Measurements from ENCODE around the gene CD2AP.
"Not testable (repeated sequence)": the region's sequence is repeated elsewhere in the genome, so short reads cannot be mapped to it uniquely, and the experiment has no call there.

The CD2AP gene

DNA sequence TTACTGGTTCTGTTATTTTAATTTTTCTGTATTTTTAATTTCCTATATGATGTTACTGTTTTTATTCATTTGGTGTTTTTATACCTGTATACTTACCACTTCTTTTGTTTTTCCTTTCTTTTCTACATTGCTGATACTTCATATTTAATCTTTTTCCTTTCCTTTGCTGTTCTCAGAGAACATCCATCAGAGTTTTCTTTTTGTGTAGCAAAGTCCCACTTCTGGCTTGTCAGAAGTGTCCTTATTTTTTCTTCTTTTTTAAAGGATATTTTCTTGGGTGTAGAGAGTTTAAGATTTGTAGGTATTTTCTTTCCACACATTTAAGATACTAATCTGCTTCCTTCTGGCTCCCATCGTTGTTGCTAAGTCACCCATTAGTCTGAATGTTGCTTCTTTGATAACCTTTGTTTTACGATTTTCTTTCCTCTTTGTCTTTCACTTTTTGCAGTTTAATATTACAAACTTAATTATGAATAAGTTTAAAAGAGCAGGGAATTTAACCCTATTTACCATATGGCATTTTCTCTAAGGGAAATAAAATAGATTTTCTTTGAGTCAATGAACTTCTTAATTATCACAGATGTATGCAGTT, 18.5 kb downstream of the CD2AP start:
- DNase-seq (ENCODE audit: low read depth in 2 of 2), result no peak

DNA sequence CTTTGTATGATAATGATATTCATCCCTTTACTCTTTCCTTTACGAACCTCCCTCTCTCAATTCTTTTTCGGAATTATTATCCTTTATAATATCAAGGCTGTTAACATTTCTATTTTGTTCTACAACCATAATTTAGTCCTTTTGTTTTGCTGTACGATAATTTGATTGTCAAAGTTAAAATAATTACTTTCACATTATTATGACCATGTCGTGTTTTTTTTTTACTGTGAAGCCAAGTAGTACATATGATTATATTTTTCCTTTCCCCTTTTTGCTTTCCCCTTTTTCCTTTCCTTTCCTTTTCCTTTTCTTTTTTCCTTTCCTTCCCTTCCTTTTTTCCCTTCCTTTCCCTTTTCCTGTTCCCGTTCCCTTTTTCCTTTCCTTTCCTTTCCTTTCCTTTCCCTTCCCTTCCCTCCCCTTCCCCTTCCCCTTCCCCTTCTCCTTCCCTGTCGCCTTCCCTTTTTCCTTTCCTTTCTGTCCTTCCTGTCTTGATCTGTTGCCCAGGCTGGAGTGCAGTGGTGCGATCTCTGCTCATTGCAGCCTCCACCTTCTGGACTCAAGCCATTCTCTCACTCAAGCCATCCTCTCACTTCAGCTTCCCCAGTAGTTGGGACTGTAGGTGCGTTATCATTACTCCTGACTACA, 19.5 kb downstream of the CD2AP start:
- DNase-seq (ENCODE audit: low read depth in 2 of 2), result no peak

DNA sequence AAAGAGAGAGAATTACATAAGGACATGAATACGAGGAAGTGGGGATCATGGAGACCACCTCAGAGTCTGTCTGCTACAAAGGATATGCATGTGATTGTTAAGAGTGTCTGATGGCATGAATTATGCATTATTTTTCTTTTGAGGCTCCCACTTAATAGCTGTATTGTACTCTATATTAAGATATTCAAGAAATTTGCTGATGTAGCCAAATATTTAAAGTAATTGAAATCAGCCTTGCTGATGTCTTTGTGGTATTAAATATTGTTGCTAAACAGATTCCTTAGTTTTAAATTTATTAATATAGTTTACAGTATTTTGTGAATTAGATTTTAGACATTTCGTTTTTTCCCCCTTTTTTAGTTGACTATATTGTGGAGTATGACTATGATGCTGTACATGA, 25.3 kb downstream of the CD2AP start:
- no peak for DNase-seq (ENCODE audit: low read depth in 2 of 2)

DNA sequence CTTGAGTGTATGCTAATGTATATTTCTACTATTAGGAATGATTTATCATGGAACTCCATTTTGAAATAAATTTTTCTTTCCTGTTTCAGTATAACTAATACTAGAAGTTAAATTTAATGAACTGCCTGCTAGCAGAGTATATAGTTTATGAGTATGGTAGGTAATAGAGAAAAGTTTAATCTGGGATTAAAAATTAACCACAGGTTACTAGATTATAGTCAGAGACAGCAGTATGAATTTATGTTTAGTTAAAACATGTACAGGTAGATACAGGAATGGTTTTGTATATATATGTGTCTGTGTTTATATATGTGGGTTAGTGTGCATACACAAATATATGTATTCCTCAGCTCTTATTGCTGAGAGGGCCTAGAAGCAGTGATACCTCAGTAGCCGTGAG, 32.3 kb downstream of the CD2AP start:
- DNase-seq (ENCODE audit: low read depth in 2 of 2), result no peak

DNA sequence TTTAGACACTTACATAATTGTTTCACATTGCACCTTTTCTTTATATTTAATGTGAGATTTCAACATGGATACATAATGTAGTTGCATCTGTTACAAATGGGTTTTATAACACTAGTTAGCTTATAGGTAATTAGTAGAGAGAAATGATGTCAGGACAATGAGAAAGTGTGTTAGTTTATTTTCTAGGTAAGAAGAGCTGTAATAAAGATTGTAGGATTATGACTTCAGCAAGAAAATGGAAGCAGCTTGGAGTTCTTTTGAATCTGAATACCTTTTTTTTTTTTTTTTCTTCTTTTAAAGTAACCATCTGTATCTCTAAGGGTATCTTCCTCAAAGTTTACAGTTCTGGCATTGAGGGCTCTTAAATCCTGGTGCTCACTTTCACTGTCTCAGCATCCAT, 35.3 kb downstream of the CD2AP start:
- no peak for DNase-seq (ENCODE audit: low read depth in 2 of 2)

DNA sequence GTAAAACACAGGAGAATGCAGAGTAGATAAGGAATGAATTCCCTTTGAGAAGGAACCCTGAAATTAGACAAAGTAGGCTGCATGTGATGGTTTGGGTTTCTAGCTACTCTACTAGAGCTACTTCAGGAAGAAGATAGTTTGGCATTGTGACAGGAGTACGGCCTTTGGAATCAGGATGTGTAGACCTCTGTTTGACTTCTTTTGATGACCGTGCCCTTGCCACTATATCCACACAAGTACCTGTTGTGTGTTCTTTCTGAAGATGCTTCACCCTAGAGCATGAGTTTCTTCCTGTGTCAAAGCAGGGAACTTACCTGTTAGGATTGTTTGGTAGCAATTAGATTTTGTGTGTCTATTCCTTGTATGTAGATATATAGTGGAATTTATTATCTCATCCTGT, 41.7 kb downstream of the CD2AP start:
- DNase-seq (ENCODE audit: low read depth in 2 of 2), result no peak

DNA sequence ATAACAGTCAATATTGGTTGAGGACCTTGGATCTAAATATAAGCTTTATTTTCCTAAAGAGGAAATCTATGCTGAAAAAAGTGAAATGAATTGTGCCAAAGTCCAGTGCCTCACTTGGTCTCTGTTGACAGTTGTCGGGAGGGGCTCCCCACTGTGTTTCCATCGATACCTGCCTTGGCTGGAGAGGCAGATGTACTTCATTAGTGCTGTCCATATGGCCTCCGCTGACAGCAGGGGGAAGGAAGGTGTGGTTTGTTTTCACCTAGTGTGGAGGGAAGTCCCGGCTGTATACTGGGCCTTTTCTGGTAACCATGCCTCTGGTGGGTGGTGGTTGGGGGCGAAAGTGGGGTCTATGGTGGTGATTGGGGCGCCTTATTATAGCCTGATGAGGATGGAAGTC, 42.7 kb downstream of the CD2AP start:
- no peak for DNase-seq (ENCODE audit: low read depth in 2 of 2)

DNA sequence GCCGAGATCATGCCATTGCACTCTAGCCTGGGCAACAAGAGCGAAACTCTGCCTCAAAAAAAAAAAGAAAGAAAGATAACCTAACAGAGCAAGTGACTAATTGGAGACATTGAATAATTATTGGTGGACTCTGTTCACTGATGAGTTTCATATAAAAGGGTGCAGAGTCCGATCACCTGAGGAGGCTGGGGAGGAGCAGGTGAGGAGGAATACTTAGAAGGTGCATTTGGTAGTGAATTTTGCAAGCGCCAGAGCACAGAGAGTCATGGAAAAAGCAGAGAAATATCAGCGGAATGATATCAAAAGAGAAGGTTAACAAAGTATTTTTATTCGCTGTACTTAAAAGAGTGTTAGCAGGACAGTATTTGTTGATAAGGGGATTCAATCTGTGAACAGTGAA, 44.4 kb downstream of the CD2AP start:
- no peak for DNase-seq (ENCODE audit: low read depth in 2 of 2)

DNA sequence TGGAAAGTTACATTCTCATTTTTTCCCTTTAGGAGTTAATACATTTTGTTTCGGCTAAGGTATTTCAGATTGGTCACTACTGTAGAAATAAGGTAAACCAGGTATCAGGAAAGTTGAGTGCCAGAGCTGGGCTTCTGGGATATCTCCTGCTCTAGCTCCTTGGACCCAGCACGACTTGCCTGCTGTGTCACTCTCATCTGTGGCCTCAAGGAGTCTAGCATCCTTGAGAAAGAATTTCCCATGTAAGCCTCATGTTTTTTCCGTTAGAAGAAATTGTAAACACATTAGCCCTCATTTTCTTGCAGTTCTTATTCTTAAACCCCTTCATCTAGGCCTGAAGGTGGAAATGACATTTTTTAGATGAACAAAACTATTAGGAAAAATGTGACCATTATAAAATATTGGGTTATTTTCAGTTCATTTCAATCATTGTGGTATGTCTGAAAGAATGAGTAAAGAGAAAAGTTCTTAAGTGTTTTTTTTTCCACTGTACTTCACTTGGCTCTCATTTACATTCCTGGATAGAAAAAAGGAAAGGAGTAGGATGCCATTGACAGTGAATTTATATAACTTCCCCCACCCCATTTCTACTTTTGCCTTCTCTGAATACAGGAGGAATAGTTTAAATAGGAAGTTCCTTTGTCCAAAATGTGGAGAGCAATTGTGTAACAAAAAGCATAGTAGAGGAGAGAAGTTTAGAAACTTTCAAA, 46.7 kb downstream of the CD2AP start:
- DNase-seq (ENCODE audit: low read depth in 2 of 2), result no peak

DNA sequence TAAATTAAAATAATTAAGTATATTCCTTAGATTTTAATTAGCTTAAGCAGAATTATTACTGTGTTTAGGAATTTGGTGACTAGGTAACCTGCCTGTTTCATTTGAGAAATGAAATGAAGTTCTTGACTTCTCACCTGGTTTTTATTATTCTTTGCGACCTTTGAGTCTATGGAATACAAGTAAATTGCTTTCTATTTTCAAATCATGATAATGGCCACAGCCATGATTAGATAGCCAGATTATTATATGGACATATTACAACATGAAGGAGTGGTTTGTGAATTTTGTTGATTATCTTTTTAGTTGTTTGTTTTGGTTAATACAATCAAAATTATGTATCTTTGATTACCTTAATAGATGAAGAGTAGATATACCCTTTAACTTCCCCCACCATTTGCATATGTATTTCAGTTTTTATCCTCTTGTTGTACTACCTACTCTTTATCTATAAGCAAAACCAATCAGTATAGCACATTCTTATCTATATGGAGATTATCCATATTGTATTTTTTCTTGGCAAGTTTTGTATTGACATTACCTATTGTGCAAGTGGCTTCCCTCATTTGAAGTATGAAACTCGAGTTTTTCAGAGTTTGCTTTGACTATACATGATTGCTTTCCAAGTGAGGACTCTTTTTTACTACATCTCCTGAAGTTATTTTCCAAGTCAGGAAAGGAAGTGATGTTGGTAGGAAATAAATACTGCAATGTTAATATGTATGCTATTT, 47.9 kb downstream of the CD2AP start:
- no peak for DNase-seq (ENCODE audit: low read depth in 2 of 2)

DNA sequence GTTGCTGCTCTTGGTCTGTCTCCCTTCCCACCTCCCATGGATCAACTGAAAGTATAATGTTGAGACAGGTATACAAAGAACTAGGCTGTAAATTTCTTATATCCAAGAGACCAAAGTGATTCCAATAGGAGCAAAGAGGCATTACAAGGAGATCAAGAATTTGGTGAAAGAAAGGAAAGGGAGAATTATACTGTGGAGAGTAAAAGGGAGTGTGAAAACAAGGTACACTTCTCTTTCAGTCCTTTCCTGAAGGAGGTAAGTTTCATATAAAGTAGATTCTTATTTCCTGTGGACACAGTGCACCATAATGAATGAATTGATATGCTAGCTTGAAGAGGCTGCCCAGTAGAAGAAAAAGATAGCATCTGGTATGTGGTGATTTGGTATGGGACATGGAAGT, 49.7 kb downstream of the CD2AP start:
- no peak for DNase-seq (ENCODE audit: low read depth in 2 of 2)

DNA sequence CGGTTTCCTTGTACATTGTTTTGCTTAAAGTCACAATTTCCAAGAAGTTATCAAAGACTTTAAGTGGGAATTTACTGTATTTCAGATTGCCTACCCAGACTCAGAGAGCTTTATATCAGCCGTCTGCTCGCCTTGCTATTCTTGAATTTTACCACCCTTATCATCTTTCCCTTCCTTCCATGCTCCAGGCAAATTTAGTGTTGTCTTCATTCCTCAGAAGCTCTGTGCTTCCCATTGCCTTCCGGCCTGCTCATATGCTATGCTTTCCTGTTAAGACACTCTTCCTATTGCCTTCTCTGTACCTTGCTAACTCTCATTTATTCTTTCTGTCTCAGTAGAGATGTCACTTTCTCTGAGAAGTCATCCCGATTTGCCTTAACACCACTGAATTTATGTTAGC, 52.1 kb downstream of the CD2AP start:
- no peak for DNase-seq (ENCODE audit: low read depth in 2 of 2)

DNA sequence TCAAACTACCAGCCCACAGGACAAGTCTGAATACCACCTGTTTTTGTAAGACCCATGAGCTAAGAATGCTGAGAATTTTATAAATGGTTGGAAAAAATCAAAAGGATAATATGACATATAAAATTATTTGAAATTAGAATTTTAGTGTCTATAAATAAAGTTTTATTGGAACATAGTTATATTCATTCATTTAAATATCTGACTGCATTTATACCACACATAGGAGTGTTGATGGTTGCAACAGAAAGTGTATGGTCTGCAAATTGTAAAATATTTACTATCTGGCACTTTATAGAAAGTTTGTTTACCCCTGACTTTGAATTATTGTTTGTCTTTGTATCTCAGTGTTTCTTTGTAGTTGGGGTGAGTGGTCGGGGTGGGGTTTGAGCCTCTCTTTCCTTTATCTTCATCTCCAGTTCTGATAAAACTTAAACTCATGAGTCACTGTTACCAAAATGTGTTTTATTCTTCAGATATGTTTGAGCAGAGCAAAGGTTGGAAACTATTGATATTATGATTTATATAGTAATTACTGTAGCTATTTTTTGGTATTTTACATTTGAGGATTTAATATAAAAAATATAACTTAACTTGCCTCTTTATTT, 55.5 kb downstream of the CD2AP start:
- DNase-seq (ENCODE audit: low read depth in 2 of 2), result no peak

DNA sequence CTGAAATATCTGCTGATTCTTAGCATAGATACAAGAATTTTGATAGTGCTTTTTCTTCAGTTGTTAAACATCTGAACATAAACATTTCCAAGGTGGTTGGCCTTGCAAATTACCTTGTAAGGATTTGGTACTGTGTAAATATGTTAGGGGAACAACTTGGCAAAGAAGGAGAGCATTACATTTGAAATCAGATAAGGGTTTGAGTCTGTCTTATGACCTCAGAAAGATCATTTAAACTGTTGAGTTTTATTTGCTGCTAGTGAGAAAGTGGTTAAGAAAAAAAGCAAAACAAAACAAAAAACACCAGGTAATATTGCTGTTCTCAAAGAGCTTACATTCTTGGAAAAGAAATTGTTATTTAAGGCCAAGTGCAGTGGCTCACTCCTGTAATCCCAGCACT, 56.5 kb downstream of the CD2AP start:
- DNase-seq (ENCODE audit: low read depth in 2 of 2), result no peak

DNA sequence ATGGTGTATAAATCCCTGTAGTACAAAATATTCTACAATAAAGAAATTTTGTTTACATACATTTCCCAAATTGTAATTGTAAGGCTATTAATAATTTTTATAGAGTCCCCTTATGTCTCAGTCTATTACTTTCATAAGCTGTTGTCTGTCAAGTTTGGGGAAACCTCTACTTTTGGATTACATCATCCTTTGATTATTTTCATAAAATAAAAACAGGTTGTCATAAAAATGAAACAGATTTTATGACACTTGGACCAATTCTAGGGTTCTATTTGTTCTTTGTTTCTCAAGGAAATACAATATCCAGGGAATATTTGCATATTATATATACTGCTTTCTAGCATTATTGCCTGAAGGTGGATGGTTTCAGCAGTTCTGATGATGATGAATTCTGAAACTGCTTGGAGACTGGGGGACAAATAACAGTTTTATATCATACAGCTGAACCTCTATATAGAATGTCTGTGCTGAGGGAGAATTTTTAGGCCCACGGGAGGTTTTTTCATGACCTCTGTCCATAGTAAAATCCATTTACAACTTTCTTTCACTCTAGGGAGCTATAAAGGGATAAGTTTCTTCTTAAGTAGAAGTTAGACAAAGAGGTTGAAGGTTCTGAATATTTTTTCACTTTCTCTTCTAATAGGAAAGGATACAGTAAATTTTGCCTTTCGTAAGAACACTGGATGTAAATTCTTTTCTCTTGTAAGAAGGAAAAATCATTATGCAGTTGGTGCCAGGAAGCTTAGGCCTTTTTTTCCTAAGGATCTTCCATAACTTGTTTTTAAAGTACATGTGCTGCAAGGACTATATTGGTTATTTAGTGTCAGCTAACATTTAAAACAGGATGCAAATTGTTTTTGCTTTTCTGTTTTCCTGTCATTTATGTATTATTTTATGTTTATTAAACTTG, 58.0 kb downstream of the CD2AP start:
- no peak for DNase-seq (ENCODE audit: low read depth in 2 of 2)

DNA sequence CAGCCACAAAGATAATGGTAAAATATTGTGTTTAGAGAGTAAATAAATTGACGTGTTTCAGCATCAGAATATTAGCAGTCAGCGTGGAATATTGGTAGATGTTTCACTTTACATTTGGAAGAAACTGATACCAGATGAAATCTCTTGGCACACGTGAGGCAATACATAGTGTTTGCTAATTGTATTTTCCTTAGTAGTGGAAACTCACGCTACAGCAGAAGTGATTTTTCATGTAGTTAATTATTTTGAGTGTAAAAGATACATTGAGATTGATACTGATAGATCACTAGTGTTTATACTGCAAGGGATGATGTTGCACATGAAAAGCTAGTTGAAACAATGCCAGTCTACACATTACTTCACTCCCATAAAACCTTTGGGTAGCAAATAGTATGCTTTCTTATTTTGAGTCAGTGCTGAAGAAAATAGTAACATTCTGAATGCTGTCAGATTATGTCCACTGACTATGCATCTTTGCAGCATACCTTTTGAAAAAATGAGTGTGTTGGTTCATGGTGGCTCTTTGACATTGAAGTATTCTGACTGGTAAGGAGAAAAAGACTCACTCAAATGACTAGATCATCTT, 59.3 kb downstream of the CD2AP start:
- no peak for DNase-seq (ENCODE audit: low read depth in 2 of 2)

DNA sequence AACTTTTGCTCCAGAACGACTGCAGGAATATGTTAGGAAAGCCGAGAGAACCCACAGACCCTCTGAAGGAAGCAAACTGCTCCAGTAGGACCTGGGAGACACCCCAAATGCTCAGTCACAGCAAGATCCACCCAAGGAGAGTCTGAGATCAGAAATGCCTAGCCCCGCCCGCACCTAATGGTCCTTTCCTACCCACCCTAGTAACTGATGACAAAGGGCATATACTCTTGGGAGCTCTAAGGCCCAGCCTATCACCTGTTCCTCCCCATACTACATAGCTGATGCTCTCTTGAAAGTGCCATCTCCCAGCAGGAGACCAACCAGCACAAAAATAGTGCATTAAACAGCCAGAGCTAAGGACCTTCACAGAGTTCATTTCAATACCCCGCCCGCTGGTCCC, 67.6 kb downstream of the CD2AP start:
- no peak for DNase-seq (ENCODE audit: low read depth in 2 of 2)

DNA sequence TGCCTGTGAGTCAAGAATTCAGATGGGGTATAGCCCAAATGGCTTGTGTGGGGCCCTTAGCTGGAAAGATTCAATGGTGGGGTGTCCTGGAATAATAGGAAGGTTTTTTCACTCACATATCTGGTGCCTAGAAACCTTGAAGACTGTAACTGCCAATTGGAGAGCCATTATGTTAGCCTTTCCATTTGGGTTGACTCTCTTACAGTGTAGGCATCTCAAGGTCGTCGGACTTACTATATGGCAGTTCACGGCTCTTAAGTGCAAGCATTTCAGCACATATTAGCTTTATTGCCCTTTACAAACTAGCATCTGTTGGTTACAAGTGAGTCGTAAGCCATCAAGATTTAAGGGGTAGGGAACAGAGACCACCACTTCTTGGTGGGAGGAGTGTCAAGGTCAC, 74.1 kb downstream of the CD2AP start:
- DNase-seq (ENCODE audit: low read depth in 2 of 2), result no peak

DNA sequence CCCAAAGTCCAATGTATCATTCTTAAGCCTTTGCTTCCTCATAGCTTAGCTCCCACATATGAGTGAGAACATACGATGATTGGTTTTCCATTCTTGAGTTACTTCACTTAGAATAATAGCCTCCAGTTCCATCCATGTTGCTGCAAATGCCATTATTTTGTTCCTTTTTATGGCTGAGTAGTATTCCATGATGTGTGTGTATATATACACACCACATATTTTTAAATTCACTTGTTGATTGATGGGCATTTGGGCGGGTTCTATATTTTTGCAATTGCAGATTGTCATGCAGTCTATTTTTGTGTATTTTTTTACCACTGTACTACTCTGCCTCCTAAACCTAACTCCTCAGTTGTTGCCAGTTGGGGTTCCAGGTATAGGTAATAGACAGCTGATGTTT, 74.7 kb downstream of the CD2AP start:
- DNase-seq (ENCODE audit: low read depth in 2 of 2), result no peak

DNA sequence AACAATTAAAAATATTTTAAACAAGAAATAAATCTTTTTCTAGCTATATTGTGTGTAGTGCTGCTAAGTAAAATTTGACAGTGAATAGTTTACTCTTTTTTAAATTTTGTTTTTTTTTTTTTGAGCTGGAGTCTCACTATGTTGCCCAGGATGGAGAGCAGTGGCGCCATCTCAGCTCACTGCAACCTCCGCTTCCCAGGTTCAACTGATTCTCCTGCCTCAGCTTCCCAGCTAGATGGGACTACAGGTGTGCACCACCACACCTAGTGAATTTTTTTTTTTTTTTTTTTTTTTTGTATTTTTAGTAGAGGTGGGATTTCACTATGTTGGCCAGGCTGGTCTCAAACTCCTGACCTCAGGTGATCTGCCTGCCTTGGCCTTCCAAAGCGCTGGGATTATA, 75.7 kb downstream of the CD2AP start:
- not testable (repeated sequence) for DNase-seq (ENCODE audit: low read depth in 2 of 2)

DNA sequence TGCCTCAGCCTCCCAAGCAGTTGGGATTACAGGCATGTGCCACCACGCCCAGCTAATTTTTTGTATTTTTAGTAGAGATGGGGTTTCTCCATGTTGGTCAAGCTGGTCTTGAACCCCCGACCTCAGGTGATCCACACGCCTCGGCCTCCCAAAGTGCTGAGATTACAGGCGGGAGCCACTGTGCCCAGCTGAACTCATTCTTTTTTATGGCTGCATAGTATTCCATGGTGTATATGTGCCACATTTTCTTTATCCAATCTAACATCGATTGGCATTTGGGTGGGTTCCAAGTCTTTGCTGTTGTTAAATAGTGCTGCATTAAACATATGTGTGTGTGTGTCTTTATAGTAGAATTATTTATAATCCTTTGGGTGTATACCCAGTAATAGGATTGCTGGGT, 78.9 kb downstream of the CD2AP start:
- not testable (repeated sequence) for DNase-seq (ENCODE audit: low read depth in 2 of 2)

Data from stimulated activated CD4-positive, alpha-beta T cell treated with anti-CD3 and anti-CD28 coated beads, Interleukin-1b, Interleukin-23, amount 100 ng/mL, for 4 hours (primary cell).